ENCODE results near the gene PIEZO1. TPM values are rescaled to one million over a fixed set of nuclear protein-coding genes. Genes with fewer than 3 reads are reported as not detected.

PIEZO1 gene
- total and polyA plus RNA-seq, 8 donors, result 16.3 to 255 (median 31.8) TPM

GRCh38 chr16:88810166-88810911 is 25.3 kb upstream of the PIEZO1 start:
- 37 to 38% methylated on average over 12 of the region's 12 CpGs for WGBS, 2 donors
- Histone ChIP-seq H3K9me3 (no peaks in the 10 kb centered on the region), H3K4me3 (peak overlapping the region in 3 of 4 donors; percentile 73 to 100 (median 82)), H3K27me3 (no peaks in the 10 kb centered on the region), H3K36me3 (no peaks in the 10 kb centered on the region), H3K27ac (no peak overlapping the region), H3K4me1 (peaks cover 0 to 12% (median 11%) of the 10 kb centered on the region in 3 donors)
- no peak for TF ChIP-seq CTCF (IDR thresholded peaks at IDR 0.05)
- ATAC-seq (no peak), DNase-seq (peak in 4 of 6 donors; percentile 37 to 81 (median 47)), FAIRE-seq (no peak)
- intact Hi-C loops (cut with DNase I), result loop anchor here in 1 of 3 donors (10.0 kb wide), 1 partner anchor 364 kb away; the partner anchor contains the start of gene CDH15

- no peaks in the 10 kb centered on the region for H3K27me3 ChIP-seq
- intact Hi-C loops (cut with DNase I), result loop anchor here in 1 of 3 donors (10.0 kb wide), 1 partner anchor 365 kb away; the partner anchor contains the start of gene CDH15
- FAIRE-seq (no peak), ATAC-seq (no peak), DNase-seq (peak in 2 of 6 donors; percentile 30 to 75)
- TF ChIP-seq CTCF (IDR thresholded peaks at IDR 0.05), result no peak
- peaks cover 0 to 13% (median 11%) of the 10 kb centered on the region in 3 donors for H3K4me1 ChIP-seq
- H3K9me3 ChIP-seq, result no peaks in the 10 kb centered on the region
- no peak overlapping the region for H3K4me3 ChIP-seq
- 84 to 89% methylated on average over 10 of the region's 10 CpGs for whole genome bisulfite sequencing, 2 donors
- H3K27ac ChIP-seq, result no peak overlapping the region
- H3K36me3 ChIP-seq, result no peaks in the 10 kb centered on the region
These were observed 24.7 kb upstream of the PIEZO1 start for GRCh38 chr16:88809676-88810165.

- H3K4me1 ChIP-seq, result peaks cover 0 to 18% (median 12%) of the 10 kb centered on the region in 3 donors
- 83 to 86% methylated on average over 10 of the region's 10 CpGs for WGBS, 2 donors
- no peak for TF ChIP-seq CTCF (IDR thresholded peaks at IDR 0.05)
- no peak for FAIRE-seq
- H3K36me3 ChIP-seq, result no peaks in the 10 kb centered on the region
- no peaks in the 10 kb centered on the region for H3K27me3 ChIP-seq
- DNase-seq, result peak in 4 of 6 donors; percentile 45 to 77 (median 60)
- ATAC-seq, result no peak
- intact Hi-C loops (cut with DNase I), result no loop called here
- no peak overlapping the region for H3K4me3 ChIP-seq
- H3K27ac ChIP-seq, result no peak overlapping the region
- no peaks in the 10 kb centered on the region for H3K9me3 ChIP-seq
These were observed 24.2 kb upstream of the PIEZO1 start for GRCh38 chr16:88809068-88809675.

- no peak overlapping the region for H3K4me3 ChIP-seq
- TF ChIP-seq CTCF (IDR thresholded peaks at IDR 0.05), result no peak
- 88 to 92% methylated on average over 23 to 26 of the region's 26 CpGs for WGBS, 2 donors
- peaks cover 0 to 18% (median 16%) of the 10 kb centered on the region in 3 donors for H3K4me1 ChIP-seq
- DNase-seq (peak in 1 of 6 donors; percentile 71), FAIRE-seq (no peak), ATAC-seq (no peak)
- no peaks in the 10 kb centered on the region for H3K9me3 ChIP-seq
- no peak overlapping the region for H3K27ac ChIP-seq
- intact Hi-C loops (cut with DNase I), result no loop called here
- no peaks in the 10 kb centered on the region for H3K27me3 ChIP-seq
- H3K36me3 ChIP-seq, result no peaks in the 10 kb centered on the region
These were observed 22.8 kb upstream of the PIEZO1 start for GRCh38 chr16:88807626-88808453.

Measured in pancreas (tissue), 10 donors.